PC-9 (cell line): ENCODE data around the gene NDUFAF8.

Experiments
- CTCF ChIP-seq: fragments of 200-600 bp; sonication (generic); conservative IDR thresholded peaks from 2 replicates; pipeline ENCODE4 v1.6.1; 2017; ENCODE audit warnings: mixed run types, antibody characterized with exemption, mild to moderate bottlenecking, moderate library complexity
- EZH2 ChIP-seq: fragments of 200-600 bp; sonication (generic); IDR thresholded peaks from 2 replicates; pipeline ENCODE4 v1.8.0; 2017; ENCODE audit warnings: antibody characterized with exemption, low read depth

GRCh38 chr17:81263371-81264181 lies 24.5 kb downstream of the NDUFAF8 start:
- TF ChIP-seq EZH2 (no peak), CTCF (no peak)
